Measurements from ENCODE around the gene ARRDC2. TPM values are rescaled to one million over a fixed set of nuclear protein-coding genes. Genes with fewer than 3 reads are reported as not detected.

ARRDC2 gene
- total RNA-seq, 3 donors from 2014 or later (not counting 1 experiment from before 2014, with no cell fraction given) = 110 to 131 (median 121) TPM

GRCh38 chr19:18058208-18059009, 50.4 kb downstream of the ARRDC2 start:
- H3K4me1 Mint-ChIP-seq = peaks cover 9 to 11% of the 10 kb centered on the region in 2 donors
- H3K27me3 ChIP-seq (ENCODE audit: control insufficient read depth, insufficient read depth, low read length) = no peaks in the 10 kb centered on the region
- no peaks in the 10 kb centered on the region for H3K9me3 ChIP-seq (ENCODE audit: control insufficient read depth, insufficient read depth, low read length)
- ATAC-seq (peak; percentile 94 to 99 (median 97)), DNase-seq (peak; percentile 80 to 90)
- TF ChIP-seq CTCF (IDR thresholded peaks at IDR 0.05) = peak; percentile 94
- peak overlapping the region; percentile 38 for H3K4me3 Mint-ChIP-seq
- peaks cover 12% of the 10 kb centered on the region for H3K4me1 ChIP-seq (ENCODE audit: control insufficient read depth, insufficient read depth, low read length)
- peak overlapping the region; percentile 56 to 89 for H3K27ac Mint-ChIP-seq
- no peaks in the 10 kb centered on the region for H3K9me3 Mint-ChIP-seq
- no peaks in the 10 kb centered on the region for H3K36me3 Mint-ChIP-seq
- peaks cover 26% of the 10 kb centered on the region for H3K36me3 ChIP-seq (ENCODE audit: control insufficient read depth, insufficient read depth, low read length)
- H3K27ac ChIP-seq (ENCODE audit: low read length) = peak overlapping the region; percentile 57
- no peaks in the 10 kb centered on the region for H3K27me3 Mint-ChIP-seq (ENCODE audit: low read depth in 2 of 2)
- intact Hi-C loops (cut with micrococcal nuclease) = loop anchor here (1.0 kb wide), 2 partner anchors 51 to 120 kb away; no protein-coding TSS in a partner anchor
- H3K4me3 ChIP-seq (ENCODE audit: low read length) = peak overlapping the region; percentile 11
- WGBS (ENCODE audit: insufficient coverage) = 9% methylated on average over 34 of the region's 34 CpGs

- Histone ChIP-seq H3K27me3 (ENCODE audit: control insufficient read depth, insufficient read depth, low read length) (no peaks in the 10 kb centered on the region), H3K27ac (ENCODE audit: low read length) (no peak overlapping the region), H3K9me3 (ENCODE audit: control insufficient read depth, insufficient read depth, low read length) (no peaks in the 10 kb centered on the region), H3K4me3 (ENCODE audit: low read length) (no peak overlapping the region), H3K36me3 (ENCODE audit: control insufficient read depth, insufficient read depth, low read length) (peaks cover 31% of the 10 kb centered on the region), H3K4me1 (ENCODE audit: control insufficient read depth, insufficient read depth, low read length) (peaks cover 12% of the 10 kb centered on the region)
- DNase-seq (no peak), ATAC-seq (no peak)
- no peaks in the 10 kb centered on the region for H3K36me3 Mint-ChIP-seq
- no peak for TF ChIP-seq CTCF (IDR thresholded peaks at IDR 0.05)
- intact Hi-C loops (cut with micrococcal nuclease) = no loop called here
- no peak overlapping the region for H3K4me3 Mint-ChIP-seq
- H3K27ac Mint-ChIP-seq = no peak overlapping the region
- peaks cover 9 to 11% of the 10 kb centered on the region in 2 donors for H3K4me1 Mint-ChIP-seq
- H3K27me3 Mint-ChIP-seq (ENCODE audit: low read depth in 2 of 2) = no peaks in the 10 kb centered on the region
- 73% methylated on average over 8 of the region's 8 CpGs for WGBS (ENCODE audit: insufficient coverage)
- no peaks in the 10 kb centered on the region for H3K9me3 Mint-ChIP-seq
Observed at GRCh38 chr19:18059297-18059696, 51.3 kb downstream of the ARRDC2 start.

- H3K27me3 Mint-ChIP-seq (ENCODE audit: low read depth in 2 of 2) = no peaks in the 10 kb centered on the region
- Histone ChIP-seq H3K27me3 (ENCODE audit: control insufficient read depth, insufficient read depth, low read length) (no peaks in the 10 kb centered on the region), H3K27ac (ENCODE audit: low read length) (no peak overlapping the region), H3K4me3 (ENCODE audit: low read length) (no peak overlapping the region), H3K9me3 (ENCODE audit: control insufficient read depth, insufficient read depth, low read length) (no peaks in the 10 kb centered on the region), H3K4me1 (ENCODE audit: control insufficient read depth, insufficient read depth, low read length) (peaks cover 12% of the 10 kb centered on the region), H3K36me3 (ENCODE audit: control insufficient read depth, insufficient read depth, low read length) (peaks cover 34% of the 10 kb centered on the region)
- DNase-seq (no peak), ATAC-seq (no peak)
- intact Hi-C loops (cut with micrococcal nuclease) = no loop called here
- no peak overlapping the region for H3K27ac Mint-ChIP-seq
- 83% methylated on average over 5 of the region's 5 CpGs for WGBS (ENCODE audit: insufficient coverage)
- no peak overlapping the region for H3K4me3 Mint-ChIP-seq
- peaks cover 9 to 11% of the 10 kb centered on the region in 2 donors for H3K4me1 Mint-ChIP-seq
- no peaks in the 10 kb centered on the region for H3K9me3 Mint-ChIP-seq
- TF ChIP-seq CTCF (IDR thresholded peaks at IDR 0.05) = no peak
- no peaks in the 10 kb centered on the region for H3K36me3 Mint-ChIP-seq
Observed at GRCh38 chr19:18059902-18060301, 51.9 kb downstream of the ARRDC2 start.
